Endothelial cell of umbilical vein (primary cell): ENCODE results near the gene WBP2. TPM values are rescaled to one million over a fixed set of nuclear protein-coding genes. Genes with fewer than 3 reads are reported as not detected.

Experiments
- BruUV-seq: library from RNA; stranded (reverse); fragments of 400-500 nt; replicated peaks from 2 replicates; lab custom pipeline; 2021; lab: Mats Ljungman, UMichigan
- CTCF ChIA-PET: fragments of 300-600, 350-600 bp; sonication (Branson Sonifier 250); formaldehyde crosslinking; loops from one replicate; lab custom pipeline; 2021; ENCODE audit warnings: antibody characterized with exemption, inconsistent platforms; lab: Charles Lee
- POLR2A ChIA-PET: fragments of 300-600, 350-600 bp; sonication (Branson Sonifier 250); formaldehyde crosslinking; loops from one replicate; lab custom pipeline; 2021; ENCODE audit warnings: antibody characterized with exemption, inconsistent platforms; lab: Charles Lee
- DNase-seq: peaks from one replicate; pipeline ENCODE4 v3.0.0-alpha.2; 2011; ENCODE audit warnings: low read depth, low spot score
- FAIRE-seq: peaks from 2 replicates; lab custom pipeline; 2011; peaks lifted over from hg19 to GRCh38; lab: Jason Lieb, UNC
- H2AFZ ChIP-seq: 2 replicates; pipeline ENCODE4 v1.6.0; 2012; ENCODE audit warnings: low read depth, low read length, control low read depth, inconsistent platforms
- H3K27ac ChIP-seq: 2 replicates; pipeline ENCODE4 v1.5.1; 2011; ENCODE audit warnings: low read depth, mild to moderate bottlenecking, control low read depth, low read length, moderate library complexity; ENCODE audit not compliant: insufficient read depth
- H3K27me3 ChIP-seq, 2 experiments: 2 replicates each; pipeline versions ENCODE4 v1.6.0 to v1.6.1; 2011; ENCODE audit warnings: low read length in 2 of 2, mixed read lengths in 1 of 2; ENCODE audit not compliant: control insufficient read depth in 2 of 2, insufficient read depth in 2 of 2
- H3K36me3 ChIP-seq, 2 experiments: 2 replicates in 1 of 2; 3 replicates in 1 of 2; pipeline ENCODE4 v1.5.1; 2011; ENCODE audit warnings: low read length in 2 of 2, mild to moderate bottlenecking in 1 of 2, moderate library complexity in 1 of 2; ENCODE audit not compliant: control insufficient read depth in 2 of 2, insufficient read depth in 2 of 2; ENCODE audit errors: extremely low read depth in 1 of 2
- H3K4me1 ChIP-seq: 3 replicates; pipeline ENCODE4 v1.5.1; 2011; ENCODE audit warnings: mild to moderate bottlenecking, low read length; ENCODE audit not compliant: control insufficient read depth, insufficient read depth; ENCODE audit errors: extremely low read depth
- H3K4me2 ChIP-seq: 2 replicates; pipeline ENCODE4 v1.6.1; 2011; ENCODE audit warnings: low read length, control low read depth, mixed read lengths; ENCODE audit not compliant: insufficient read depth
- H3K4me3 ChIP-seq, 3 experiments: fragments of 200-600 bp in 1 of 3; sonication (generic), shearing (Covaris generic) in 1 of 3; replicated peaks in 1 of 3; 2 replicates each; pipeline ENCODE4 v1.5.1; 2011 to 2016; ENCODE audit warnings: control low read depth in 3 of 3, low read length in 3 of 3, mild to moderate bottlenecking in 2 of 3, inconsistent platforms in 1 of 3, low read depth in 1 of 3, moderate library complexity in 1 of 3; ENCODE audit not compliant: insufficient read depth in 1 of 3
- H3K79me2 ChIP-seq: 2 replicates; pipeline ENCODE4 v1.6.0; 2012; ENCODE audit warnings: low read length, inconsistent platforms; ENCODE audit not compliant: control insufficient read depth, insufficient read depth
- H3K9ac ChIP-seq: replicated peaks from 2 replicates; pipeline ENCODE3; 2011; ENCODE audit warnings: low read length, control low read depth; ENCODE audit not compliant: insufficient read depth; ENCODE audit errors: extremely low read depth
- H3K9me1 ChIP-seq: replicated peaks from 3 replicates; pipeline ENCODE4 v1.6.0; 2011; ENCODE audit warnings: mild to moderate bottlenecking, low read length; ENCODE audit not compliant: control insufficient read depth, insufficient read depth; ENCODE audit errors: extremely low read depth
- H3K9me3 ChIP-seq: replicated peaks from 2 replicates; pipeline ENCODE4 v1.5.1; 2012; ENCODE audit warnings: low read length, inconsistent platforms; ENCODE audit not compliant: control insufficient read depth, insufficient read depth
- H4K20me1 ChIP-seq: replicated peaks from 2 replicates; pipeline ENCODE3; 2011; ENCODE audit warnings: mild to moderate bottlenecking, low read length; ENCODE audit not compliant: control insufficient read depth, insufficient read depth; ENCODE audit errors: extremely low read depth
- CTCF ChIP-seq, 2 donors: IDR thresholded peaks; 1 replicate in 1 of 2; 2 replicates in 1 of 2; pipeline ENCODE4 v1.5.1; 2011; ENCODE audit warnings: low read length in 2 of 2, mild to moderate bottlenecking in 2 of 2, moderate library complexity in 2 of 2, control low read depth in 1 of 2, inconsistent platforms in 1 of 2, low read depth in 1 of 2; ENCODE audit not compliant: insufficient read depth in 1 of 2; ENCODE audit errors: extremely low read depth in 1 of 2
- EZH2 ChIP-seq: IDR thresholded peaks from 2 replicates; pipeline ENCODE4 v1.6.1; 2012; ENCODE audit warnings: borderline replicate concordance, low read depth, mild to moderate bottlenecking, moderate library complexity, low read length, inconsistent platforms; ENCODE audit not compliant: severe bottlenecking
- FOS ChIP-seq: IDR thresholded peaks from 2 replicates; pipeline ENCODE4 v1.6.1; 2011; ENCODE audit warnings: mild to moderate bottlenecking, low read length, moderate library complexity, borderline replicate concordance; ENCODE audit not compliant: insufficient read depth
- GATA2 ChIP-seq: IDR thresholded peaks from 2 replicates; pipeline ENCODE4 v1.7.0; 2011; ENCODE audit warnings: low read depth, mild to moderate bottlenecking, moderate library complexity, mixed read lengths, low read length; ENCODE audit not compliant: insufficient read length, insufficient read depth
- JUN ChIP-seq: IDR thresholded peaks from 2 replicates; pipeline ENCODE4 v1.6.1; 2011; ENCODE audit warnings: borderline replicate concordance, low read depth; ENCODE audit not compliant: insufficient read length, insufficient read depth
- MAX ChIP-seq: IDR thresholded peaks from 2 replicates; pipeline ENCODE4 v1.6.1; 2011; ENCODE audit not compliant: insufficient read depth, insufficient read length
- MYC ChIP-seq: IDR thresholded peaks from one replicate; pipeline ENCODE4 v1.6.1; 2011; ENCODE audit warnings: mild to moderate bottlenecking, low read depth, low read length
- POLR2A ChIP-seq: IDR thresholded peaks from 2 replicates; pipeline ENCODE4 v1.6.1; 2012; ENCODE audit warnings: low read depth, mild to moderate bottlenecking, control low read depth, low read length
- POLR2AphosphoS5 ChIP-seq: IDR thresholded peaks from 2 replicates; pipeline ENCODE4 v1.6.1; 2012; ENCODE audit warnings: low read depth, mild to moderate bottlenecking, control low read depth, low read length, moderate library complexity; ENCODE audit not compliant: insufficient read depth
- dilution Hi-C: fragments of 300-500 bp; cut with MboI; formaldehyde crosslinking; loops from one replicate; pipeline ENCODE4 v1.15.0; 2019; ENCODE audit warnings: low sequenced_read_pairs; ENCODE audit not compliant: extremely low pct_ligation_motif_present
- intact Hi-C: fragments of 100-400 bp; cut with micrococcal nuclease; formaldehyde crosslinking; loops from one replicate; pipeline ENCODE4 v1.10.0; 2022
- polyA plus RNA-seq, 4 experiments: library from polyadenylated mRNA; depleted of rRNA in 3 of 4; stranded (reverse) in 3 of 4; unstranded in 1 of 4; fragments of >200 nt; gene quantifications; 2 replicates each; pipeline versions ENCODE4 v1.2.1 to v1.2.3, GENCODE V29; 2011 to 2012; ENCODE audit warnings: missing spikeins in 1 of 4
- total RNA-seq: library from RNA; stranded (reverse); gene quantifications from 2 replicates; pipeline ENCODE4 v1.2.3, GENCODE V29; 2021

WBP2 gene
- total and polyA plus RNA-seq, 2 donors (not counting 3 experiments of a cell fraction or from before 2014, with no cell fraction given): 81.5 to 126 TPM

GRCh38 chr17:75812096-75813013, 42.8 kb downstream of the WBP2 start:
- FAIRE-seq: no peak
- no peaks in the 10 kb centered on the region for H3K27me3 ChIP-seq
- CTCF ChIA-PET: interaction anchor here (1.0 to 1.6 kb wide), 4 partner anchors 15 to 29 kb away, joined by 3 to 4 read pairs (median 4); no protein-coding TSS in a partner anchor
- no peak for DNase-seq
- no peak overlapping the region for H3K4me2 ChIP-seq
- intact Hi-C loops: no loop called here
- no peaks in the 10 kb centered on the region for H3K79me2 ChIP-seq
- dilution Hi-C loops: no loop called here
- POLR2A ChIA-PET: no interaction called here
- H3K9me3 ChIP-seq: no peaks in the 10 kb centered on the region
- no peak overlapping the region for H2AFZ ChIP-seq
- peaks cover 0 to 36% of the 10 kb centered on the region in 2 experiments for H3K36me3 ChIP-seq
- TF ChIP-seq POLR2AphosphoS5 (no peak), MAX (no peak), CTCF (IDR thresholded peaks at IDR 0.05; ENCODE audit: extremely low read depth in 1 of 2, insufficient read depth in 1 of 2, low read depth in 1 of 2, low read length in 2 of 2) (no peak), POLR2A (no peak), MYC (no peak), GATA2 (no peak), JUN (no peak), FOS (no peak), EZH2 (no peak)
- H3K4me1 ChIP-seq: peaks cover 6% of the 10 kb centered on the region
- H3K4me3 ChIP-seq: no peak overlapping the region
- H4K20me1 ChIP-seq: no peaks in the 10 kb centered on the region
- no peak overlapping the region for H3K27ac ChIP-seq
- H3K9me1 ChIP-seq: no peaks in the 10 kb centered on the region
- no peak overlapping the region for H3K9ac ChIP-seq
- BruUV-seq: no TSS peak
